H1 (cell line): ENCODE results near the gene MRRF. TPM values are rescaled to one million over a fixed set of nuclear protein-coding genes. Genes with fewer than 3 reads are reported as not detected.

Experiments
- CTCF ChIA-PET: fragments of 300-600 bp; sonication (Branson Sonifier 250); formaldehyde crosslinking; loops from one replicate; lab custom pipeline; 2021; ENCODE audit not compliant: partially characterized antibody; lab: Charles Lee
- POLR2A ChIA-PET: fragments of 300-600 bp; sonication (Branson Sonifier 250); formaldehyde crosslinking; loops from one replicate; lab custom pipeline; 2021; ENCODE audit warnings: inconsistent platforms; ENCODE audit not compliant: partially characterized antibody; lab: Charles Lee
- DNase-seq, 2 experiments: peaks; one replicate each; pipeline versions ENCODE4 v3.0.0 to v3.0.0-alpha.2; 2010 to 2022; ENCODE audit warnings: low spot score in 2 of 2, low read depth in 1 of 2, mixed read lengths in 1 of 2
- FAIRE-seq: peaks from 2 replicates; lab custom pipeline; 2011; peaks lifted over from hg19 to GRCh38; lab: Jason Lieb, UNC
- H2AFZ ChIP-seq: 2 replicates; pipeline ENCODE4 v1.8.1; 2012; ENCODE audit warnings: low read length, inconsistent platforms
- H2AK5ac ChIP-seq: 2 replicates; pipeline ENCODE4 v1.6.1; 2013; ENCODE audit warnings: low read depth, low read length
- H2BK120ac ChIP-seq: replicated peaks from 2 replicates; pipeline ENCODE3; 2013; ENCODE audit warnings: low read depth, low read length, inconsistent platforms
- H2BK12ac ChIP-seq: 2 replicates; pipeline ENCODE4 v1.6.1; 2013; ENCODE audit warnings: low read depth, low read length
- H2BK15ac ChIP-seq: 2 replicates; pipeline ENCODE4 v1.6.1; 2013; ENCODE audit warnings: low read length
- H2BK20ac ChIP-seq: 2 replicates; pipeline ENCODE4 v1.6.1; 2013; ENCODE audit warnings: low read length
- H2BK5ac ChIP-seq: 2 replicates; pipeline ENCODE4 v1.6.1; 2013; ENCODE audit warnings: low read depth, low read length
- H3K14ac ChIP-seq: 2 replicates; pipeline ENCODE4 v1.6.1; 2013; ENCODE audit warnings: inconsistent platforms; ENCODE audit not compliant: insufficient read length
- H3K18ac ChIP-seq: 2 replicates; pipeline ENCODE4 v1.6.1; 2013; ENCODE audit warnings: low read length; ENCODE audit errors: extremely low read depth
- H3K23ac ChIP-seq: 2 replicates; pipeline ENCODE4 v1.6.1; 2013; ENCODE audit warnings: inconsistent platforms; ENCODE audit not compliant: insufficient read length
- H3K23me2 ChIP-seq: 2 replicates; pipeline ENCODE4 v1.6.1; 2013; ENCODE audit warnings: low read depth, low read length
- H3K27ac ChIP-seq: 2 replicates; pipeline ENCODE4 v1.6.1; 2011; ENCODE audit warnings: low read depth, low read length, inconsistent platforms
- H3K27me3 ChIP-seq, 4 experiments: replicated peaks in 1 of 4; 1 replicate in 1 of 4; 2 replicates in 3 of 4; pipeline versions ENCODE4 v1.6.1 to v1.8.1; 2011 to 2013; ENCODE audit warnings: low read length in 3 of 4, mild to moderate bottlenecking in 3 of 4, inconsistent platforms in 2 of 4, mixed read lengths in 2 of 4, moderate library complexity in 1 of 4; ENCODE audit not compliant: control insufficient read depth in 3 of 4, insufficient read depth in 3 of 4; ENCODE audit errors: extremely low read depth in 1 of 4
- H3K36me3 ChIP-seq, 4 experiments: 2 replicates each; pipeline versions ENCODE4 v1.6.1 to v1.8.1; 2011 to 2013; ENCODE audit warnings: mild to moderate bottlenecking in 4 of 4, low read length in 3 of 4, moderate library complexity in 2 of 4, control low read depth in 1 of 4, inconsistent platforms in 1 of 4; ENCODE audit not compliant: insufficient read depth in 4 of 4, control insufficient read depth in 2 of 4
- H3K4ac ChIP-seq: replicated peaks from 2 replicates; pipeline ENCODE3; 2013; ENCODE audit warnings: low read length, low read depth, mixed read lengths, inconsistent platforms; ENCODE audit not compliant: insufficient read length
- H3K4me1 ChIP-seq, 4 experiments: replicated peaks in 1 of 4; 1 replicate in 1 of 4; 2 replicates in 3 of 4; pipeline versions ENCODE4 v1.6.1 to v1.8.1; 2011 to 2013; ENCODE audit warnings: low read length in 3 of 4, inconsistent platforms in 2 of 4, mixed read lengths in 1 of 4; ENCODE audit not compliant: insufficient read depth in 4 of 4, control insufficient read depth in 3 of 4
- H3K4me2 ChIP-seq, 2 experiments: 2 replicates each; pipeline versions ENCODE4 v1.6.1 to v1.8.1; 2011 to 2013; ENCODE audit warnings: low read depth in 2 of 2, low read length in 2 of 2, control low read depth in 1 of 2, inconsistent platforms in 1 of 2, mild to moderate bottlenecking in 1 of 2; ENCODE audit not compliant: insufficient read depth in 1 of 2
- H3K4me3 ChIP-seq, 4 experiments: fragments of 200-600, 300-600 bp in 1 of 4; sonication (generic), shearing (Covaris generic), sonication (Bioruptor Twin) in 1 of 4; 2 replicates each; pipeline versions ENCODE4 v1.5.1 to v1.8.1; 2011 to 2016; ENCODE audit warnings: low read length in 4 of 4, low read depth in 3 of 4, control low read depth in 2 of 4, inconsistent platforms in 2 of 4, mild to moderate bottlenecking in 2 of 4, mixed read lengths in 1 of 4, moderate library complexity in 1 of 4; ENCODE audit not compliant: insufficient read depth in 2 of 4; ENCODE audit errors: extremely low read depth in 1 of 4
- H3K56ac ChIP-seq: replicated peaks from 2 replicates; pipeline ENCODE3; 2013; ENCODE audit warnings: low read depth, mild to moderate bottlenecking, mixed read lengths, low read length, inconsistent platforms; ENCODE audit not compliant: insufficient read length
- H3K79me1 ChIP-seq: 2 replicates; pipeline ENCODE4 v1.6.1; 2013; ENCODE audit warnings: low read depth, low read length, control low read depth
- H3K79me2 ChIP-seq, 2 experiments: 2 replicates each; pipeline versions ENCODE4 v1.6.1 to v1.8.1; 2012 to 2013; ENCODE audit warnings: low read length in 2 of 2, mild to moderate bottlenecking in 2 of 2, inconsistent platforms in 1 of 2; ENCODE audit not compliant: insufficient read depth in 2 of 2, control insufficient read depth in 1 of 2
- H3K9ac ChIP-seq, 4 experiments: replicated peaks in 1 of 4; 1 replicate in 1 of 4; 2 replicates in 3 of 4; pipeline versions ENCODE4 v1.6.1 to v1.8.1; 2011 to 2013; ENCODE audit warnings: low read depth in 3 of 4, low read length in 3 of 4, control low read depth in 2 of 4, mild to moderate bottlenecking in 2 of 4, moderate library complexity in 2 of 4, inconsistent platforms in 1 of 4; ENCODE audit errors: extremely low read depth in 1 of 4
- H3K9me3 ChIP-seq, 2 experiments: 2 replicates each; pipeline versions ENCODE4 v1.6.1 to v1.8.1; 2012 to 2013; ENCODE audit warnings: mild to moderate bottlenecking in 2 of 2, moderate library complexity in 2 of 2, control low read depth in 1 of 2, inconsistent platforms in 1 of 2, low read depth in 1 of 2, low read length in 1 of 2, mixed read lengths in 1 of 2; ENCODE audit not compliant: insufficient read depth in 2 of 2
- H4K20me1 ChIP-seq, 2 experiments: replicated peaks in 1 of 2; 2 replicates each; pipeline versions ENCODE3 to v1.8.1; 2011 to 2013; ENCODE audit warnings: inconsistent platforms in 2 of 2, low read length in 2 of 2, mild to moderate bottlenecking in 1 of 2; ENCODE audit not compliant: insufficient read depth in 2 of 2, control insufficient read depth in 1 of 2
- H4K5ac ChIP-seq: 2 replicates; pipeline ENCODE4 v1.6.1; 2013; ENCODE audit warnings: low read length, low read depth, mixed read lengths, inconsistent platforms; ENCODE audit not compliant: insufficient read length
- H4K8ac ChIP-seq: 2 replicates; pipeline ENCODE4 v1.8.0; 2013; ENCODE audit warnings: mild to moderate bottlenecking, moderate library complexity, low read length, inconsistent platforms; ENCODE audit not compliant: insufficient read depth; ENCODE audit errors: extremely low read depth
- H4K91ac ChIP-seq: replicated peaks from 2 replicates; pipeline ENCODE3; 2013; ENCODE audit warnings: low read length, mixed read lengths, inconsistent platforms; ENCODE audit not compliant: insufficient read length
- BRCA1 ChIP-seq: IDR thresholded peaks from 2 replicates; pipeline ENCODE4 v1.6.1; 2012; ENCODE audit warnings: low read depth, low read length, improper control_type of control experiment
- CBX8 ChIP-seq: fragments of 300-800, 300-1000 bp; sonication (generic); IDR thresholded peaks from 2 replicates; pipeline ENCODE4 v1.7.1; 2016; ENCODE audit warnings: low read depth, low read length, borderline replicate concordance
- FOSL1 ChIP-seq: IDR thresholded peaks from 2 replicates; pipeline ENCODE4 v1.6.1; 2011; ENCODE audit warnings: mild to moderate bottlenecking, low read depth, low read length, moderate library complexity; ENCODE audit not compliant: insufficient read depth
- GTF2F1 ChIP-seq: IDR thresholded peaks from 2 replicates; pipeline ENCODE4 v1.6.1; 2012; ENCODE audit warnings: low read depth, low read length, improper control_type of control experiment, borderline replicate concordance
- JUN ChIP-seq: IDR thresholded peaks from 2 replicates; pipeline ENCODE4 v1.6.1; 2011; ENCODE audit warnings: low read depth, mild to moderate bottlenecking, improper control_type of control experiment, low read length
- KDM4A ChIP-seq: IDR thresholded peaks from one replicate; pipeline ENCODE4 v1.7.1; 2012; ENCODE audit warnings: low read depth, mild to moderate bottlenecking, moderate library complexity, low read length, inconsistent platforms; ENCODE audit not compliant: severe bottlenecking
- KDM5A ChIP-seq: fragments of 200-600 bp; IDR thresholded peaks from 2 replicates; pipeline ENCODE4 v1.7.1; 2012; ENCODE audit warnings: mild to moderate bottlenecking, low read length, inconsistent platforms, mixed read lengths
- POU5F1 ChIP-seq: IDR thresholded peaks from 2 replicates; pipeline ENCODE4 v1.6.1; 2011; ENCODE audit warnings: low read depth, mild to moderate bottlenecking, low read length, moderate library complexity
- RFX5 ChIP-seq: IDR thresholded peaks from 2 replicates; pipeline ENCODE4 v1.6.1; 2011; ENCODE audit warnings: low read depth, low read length, improper control_type of control experiment, borderline replicate concordance
- RXRA ChIP-seq: IDR thresholded peaks from 2 replicates; pipeline ENCODE4 v1.6.1; 2011; ENCODE audit warnings: low read depth, mild to moderate bottlenecking, low read length, moderate library complexity; ENCODE audit not compliant: insufficient read depth
- YY1 ChIP-seq: IDR thresholded peaks from 2 replicates; pipeline ENCODE4 v1.6.1; 2011; ENCODE audit warnings: low read depth, mild to moderate bottlenecking, low read length
- WGBS, 2 experiments: shearing (Covaris generic) in 1 of 2; methylation state at CpG; one replicate each; pipeline versions ENCODE4 v1.1.6 to v1.1.7; 2013 to 2015; ENCODE audit warnings: low lambda C conversion rate in 2 of 2, mixed read lengths in 2 of 2, inconsistent platforms in 1 of 2, low coverage in 1 of 2, missing lambda C conversion rate in 1 of 2; ENCODE audit not compliant: insufficient replicate concordance in 2 of 2, insufficient coverage in 1 of 2, insufficient read length in 1 of 2; ENCODE audit errors: extremely low coverage in 1 of 2, missing lambda C conversion rate in 1 of 2; 5-methylcytosine and 5-hydroxymethylcytosine counted together
- polyA plus RNA-seq, 7 experiments: library from polyadenylated mRNA; depleted of rRNA in 3 of 7; stranded (reverse) in 5 of 7; unstranded in 2 of 7; fragments of >200 nt in 5 of 7; fragments of 200-250 nt in 2 of 7; gene quantifications; 1 replicate in 5 of 7; 2 replicates in 1 of 7; 4 replicates in 1 of 7; pipeline versions ENCODE4 v1.2.1 to v1.2.3, GENCODE V29; 2011 to 2013; ENCODE audit warnings: missing spikeins in 2 of 7, mixed read lengths in 2 of 7
- total RNA-seq: library from RNA; stranded (reverse); fragmentation: NEBNext Ultra II Directional; extraction: Animal tissue kit (Norgen Biotek cat#: 25700); gene quantifications from 2 replicates; pipeline ENCODE4 v1.2.1, GENCODE V29; 2021

The MRRF gene
- total and polyA plus RNA-seq, 2 of the 8 experiments (the other 6 are each of a cell fraction or from before 2014, with no cell fraction given), result 29.4 to 47.8 TPM

DNA sequence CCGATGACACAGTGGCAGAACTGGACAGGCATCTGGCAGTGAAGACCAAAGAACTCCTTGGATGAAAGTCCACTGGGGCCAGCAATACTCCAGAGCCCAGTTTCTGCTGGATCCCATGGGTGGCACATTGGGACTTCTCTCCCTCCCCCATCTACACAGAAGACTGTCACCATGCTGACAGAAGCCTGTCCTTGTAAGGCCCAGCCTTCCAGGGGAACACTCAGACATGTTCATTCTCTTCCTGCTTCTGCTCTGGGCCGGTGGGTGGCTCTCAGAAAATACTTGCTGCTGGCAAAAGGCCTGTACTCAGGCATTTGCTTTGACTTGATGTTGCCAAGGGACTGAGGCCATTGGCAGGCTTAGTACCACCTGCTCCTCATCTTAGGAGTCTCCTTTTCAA, 57.9 kb downstream of the MRRF start:
- no peak overlapping the region for H4K91ac ChIP-seq
- no peaks in the 10 kb centered on the region for H3K27me3 ChIP-seq
- H2BK20ac ChIP-seq, result no peak overlapping the region
- H2BK120ac ChIP-seq, result no peak overlapping the region
- no peak overlapping the region for H3K23ac ChIP-seq
- ChIA-PET CTCF (interaction anchor here (0.6 kb wide), 1 partner anchor 169 kb away, joined by 3 read pairs; no protein-coding TSS in a partner anchor), POLR2A (no interaction called here)
- no peak overlapping the region for H3K18ac ChIP-seq
- no peak overlapping the region for H2BK12ac ChIP-seq
- H3K9ac ChIP-seq, result no peak overlapping the region
- DNase-seq, result no peak
- H3K9me3 ChIP-seq, result no peaks in the 10 kb centered on the region
- H2AFZ ChIP-seq, result no peak overlapping the region
- H3K4me1 ChIP-seq, result no peaks in the 10 kb centered on the region
- no peak overlapping the region for H3K14ac ChIP-seq
- H3K56ac ChIP-seq, result no peak overlapping the region
- H3K23me2 ChIP-seq, result no peaks in the 10 kb centered on the region; the same call in 1 of the 2 replicates
- TF ChIP-seq GTF2F1 (no peak), CBX8 (no peak), YY1 (no peak), KDM5A (no peak), RXRA (no peak), BRCA1 (no peak), FOSL1 (no peak), RFX5 (no peak), JUN (no peak), KDM4A (no peak), POU5F1 (no peak)
- H3K27ac ChIP-seq, result no peak overlapping the region
- no peak overlapping the region for H3K4me2 ChIP-seq
- no peak overlapping the region for H3K4ac ChIP-seq
- no peak overlapping the region for H2AK5ac ChIP-seq
- WGBS, 2 experiments, result 93% methylated on average over 2 of the region's 2 CpGs; no CpG with 5 or more reads in 1 of the 2 experiments
- no peak overlapping the region for H4K8ac ChIP-seq
- H3K4me3 ChIP-seq, result no peak overlapping the region
- H2BK15ac ChIP-seq, result no peak overlapping the region
- FAIRE-seq, result no peak
- H3K79me2 ChIP-seq, result no peaks in the 10 kb centered on the region
- peaks cover 5 to 24% (median 10%) of the 10 kb centered on the region in 4 experiments; a peak in 7 of 8 replicates for H3K36me3 ChIP-seq
- no peak overlapping the region for H4K5ac ChIP-seq
- no peak overlapping the region for H2BK5ac ChIP-seq
- no peaks in the 10 kb centered on the region for H3K79me1 ChIP-seq
- H4K20me1 ChIP-seq, result peaks cover 0 to 4% of the 10 kb centered on the region in 2 experiments
